Fibroblast of skin of right quadriceps (primary cell): Measurements from ENCODE around the gene INPP5J.
"Not testable (repeated sequence)": the region's sequence is repeated elsewhere in the genome, so short reads cannot be mapped to it uniquely, and the experiment has no call there.

Experiments
- DNase-seq: peaks from one replicate; pipeline ENCODE4 v3.0.0-alpha.2; 2013

Gene INPP5J

GRCh38 chr22:31155422-31155821, 32.7 kb downstream of the INPP5J start:
- DNase-seq: peak; percentile 48

GRCh38 chr22:31160328-31160978, 37.7 kb downstream of the INPP5J start:
- no peak for DNase-seq

GRCh38 chr22:31161386-31161785, 38.6 kb downstream of the INPP5J start:
- DNase-seq: no peak

- no peak for DNase-seq
These were observed 39.4 kb downstream of the INPP5J start for GRCh38 chr22:31162015-31162765.

GRCh38 chr22:31170971-31171370, 48.2 kb downstream of the INPP5J start:
- no peak for DNase-seq

GRCh38 chr22:31171734-31172133, 49.0 kb downstream of the INPP5J start:
- DNase-seq: not testable (repeated sequence)

GRCh38 chr22:31173386-31174145, 50.8 kb downstream of the INPP5J start:
- peak; percentile 88 for DNase-seq

- no peak for DNase-seq
These were observed 54.2 kb downstream of the INPP5J start for GRCh38 chr22:31176923-31177322.

- peak; percentile 95 for DNase-seq
These were observed 54.8 kb downstream of the INPP5J start for GRCh38 chr22:31177420-31178162.

GRCh38 chr22:31178859-31179258, 56.1 kb downstream of the INPP5J start:
- DNase-seq: no peak

GRCh38 chr22:31179345-31179744, 56.6 kb downstream of the INPP5J start:
- DNase-seq: peak; percentile 48

GRCh38 chr22:31184015-31184414, 61.2 kb downstream of the INPP5J start:
- no peak for DNase-seq
